Ecto neural progenitor cell (in vitro differentiated cells): ENCODE results near the gene MAPK9.

Source experiments
- DNase-seq: peaks from one replicate; pipeline ENCODE4 v3.0.0-alpha.2; 2018; ENCODE audit warnings: low spot score

The MAPK9 gene

GRCh38 chr5:180291943-180292831 lies at the start of gene MAPK9:
TSS of gene MAPK9 (minus strand) at chr5:180292083. CDS start at chr5:180280561, 11,522 bp downstream.
- DNase-seq = peak; percentile 91

- DNase-seq = no peak
Observed at GRCh38 chr5:180341595-180341994, 49.7 kb upstream of the MAPK9 start.

GRCh38 chr5:180340856-180341255 lies 49.0 kb upstream of the MAPK9 start:
- DNase-seq = no peak

- DNase-seq = no peak
Observed at GRCh38 chr5:180339583-180340183, 47.8 kb upstream of the MAPK9 start.

- DNase-seq = no peak
Observed at GRCh38 chr5:180338001-180338707, 46.3 kb upstream of the MAPK9 start.

- DNase-seq = no peak
Observed at GRCh38 chr5:180336234-180337020, 44.5 kb upstream of the MAPK9 start.

- no peak for DNase-seq
Observed at GRCh38 chr5:180335614-180336233, 43.8 kb upstream of the MAPK9 start.

GRCh38 chr5:180334751-180335613 lies 43.1 kb upstream of the MAPK9 start:
- no peak for DNase-seq

- no peak for DNase-seq
Observed at GRCh38 chr5:180334176-180334575, 42.3 kb upstream of the MAPK9 start.

GRCh38 chr5:180333661-180334060 lies 41.8 kb upstream of the MAPK9 start:
- no peak for DNase-seq

GRCh38 chr5:180332861-180333260 lies 41.0 kb upstream of the MAPK9 start:
- DNase-seq = no peak

- peak; percentile 71 for DNase-seq
Observed at GRCh38 chr5:180332051-180332517, 40.2 kb upstream of the MAPK9 start.

- no peak for DNase-seq
Observed at GRCh38 chr5:180331647-180331950, 39.7 kb upstream of the MAPK9 start.

GRCh38 chr5:180330810-180331646 lies 39.1 kb upstream of the MAPK9 start:
- no peak for DNase-seq

GRCh38 chr5:180330270-180330648 lies 38.4 kb upstream of the MAPK9 start:
- DNase-seq = no peak

GRCh38 chr5:180329606-180330269 lies 37.9 kb upstream of the MAPK9 start:
- no peak for DNase-seq

GRCh38 chr5:180329138-180329435 lies 37.2 kb upstream of the MAPK9 start:
- no peak for DNase-seq

- peak; percentile 81 for DNase-seq
Observed at GRCh38 chr5:180328296-180329137, 36.6 kb upstream of the MAPK9 start.
